Naive thymus-derived CD4-positive, alpha-beta T cell (primary cell): Measurements from ENCODE around the gene RERE. TPM values are rescaled to one million over a fixed set of nuclear protein-coding genes. Genes with fewer than 3 reads are reported as not detected.

Experiments
- ATAC-seq: fragments of 150-1000 bp; cut with Tn5 transposase; 2 replicates; pipeline ENCODE4 v1.10.0; 2021; ENCODE audit warnings: mild to moderate bottlenecking, moderate library complexity
- CTCF ChIA-PET: fragments of 350-600 bp; sonication (Branson Sonifier 250); formaldehyde crosslinking; loops from one replicate; lab custom pipeline; 2021; ENCODE audit warnings: antibody characterized with exemption; lab: Charles Lee
- POLR2A ChIA-PET: fragments of 350-600 bp; sonication (Branson Sonifier 250); formaldehyde crosslinking; loops from one replicate; lab custom pipeline; 2021; ENCODE audit warnings: antibody characterized with exemption, inconsistent platforms; lab: Charles Lee
- DNase-seq, 9 donors: peaks; one replicate each; pipeline versions ENCODE4 v3.0.0 to v3.0.0-alpha.2; 2020 to 2022; ENCODE audit warnings: mixed read lengths in 1 of 9
- H3K27ac ChIP-seq: one replicate; pipeline ENCODE4 v1.7.0; 2013; ENCODE audit warnings: mild to moderate bottlenecking, low read depth, low read length, moderate library complexity
- H3K27me3 ChIP-seq, 2 donors: one replicate each; pipeline ENCODE4 v1.7.0; 2013; ENCODE audit warnings: low read length in 2 of 2, mild to moderate bottlenecking in 2 of 2, moderate library complexity in 2 of 2; ENCODE audit not compliant: control insufficient read depth in 2 of 2, insufficient read depth in 2 of 2
- H3K36me3 ChIP-seq, 3 experiments: 1 replicate in 2 of 3; 2 replicates in 1 of 3; pipeline ENCODE4 v1.7.0; 2013; ENCODE audit warnings: low read length in 3 of 3, mild to moderate bottlenecking in 3 of 3, moderate library complexity in 1 of 3; ENCODE audit not compliant: insufficient read depth in 3 of 3, control insufficient read depth in 2 of 3
- H3K4me1 ChIP-seq, 2 donors: one replicate each; pipeline ENCODE4 v1.7.0; 2013; ENCODE audit warnings: low read length in 2 of 2, mild to moderate bottlenecking in 2 of 2, moderate library complexity in 1 of 2; ENCODE audit not compliant: control insufficient read depth in 2 of 2, insufficient read depth in 2 of 2
- H3K4me3 ChIP-seq: 2 replicates; pipeline ENCODE4 v1.7.0; 2013; ENCODE audit warnings: mild to moderate bottlenecking, low read length
- H3K9me3 ChIP-seq, 3 experiments: 1 replicate in 2 of 3; 2 replicates in 1 of 3; pipeline ENCODE4 v1.7.0; 2013; ENCODE audit warnings: low read length in 3 of 3; ENCODE audit not compliant: control insufficient read depth in 2 of 3
- H3K27ac Mint-ChIP-seq, 9 donors: one replicate each; pipeline ENCODE4 v1.8.0; 2020 to 2022; ENCODE audit warnings: mixed read lengths in 9 of 9, mild to moderate bottlenecking in 8 of 9, moderate library complexity in 5 of 9, inconsistent platforms in 2 of 9
- H3K27me3 Mint-ChIP-seq, 5 donors: one replicate each; pipeline ENCODE4 v1.8.0; 2021 to 2022; ENCODE audit warnings: mixed read lengths in 5 of 5, mild to moderate bottlenecking in 1 of 5
- H3K36me3 Mint-ChIP-seq, 5 donors: one replicate each; pipeline ENCODE4 v1.8.0; 2020 to 2022; ENCODE audit warnings: mixed read lengths in 5 of 5, mild to moderate bottlenecking in 3 of 5, inconsistent platforms in 1 of 5
- H3K4me1 Mint-ChIP-seq, 7 donors: one replicate each; pipeline ENCODE4 v1.8.0; 2020 to 2022; ENCODE audit warnings: mixed read lengths in 7 of 7, mild to moderate bottlenecking in 3 of 7, inconsistent platforms in 1 of 7
- H3K4me3 Mint-ChIP-seq, 10 donors: one replicate each; pipeline ENCODE4 v1.8.0; 2020 to 2022; ENCODE audit warnings: mild to moderate bottlenecking in 10 of 10, mixed read lengths in 10 of 10, moderate library complexity in 6 of 10, inconsistent platforms in 2 of 10
- H3K9me3 Mint-ChIP-seq, 11 donors: one replicate each; pipeline ENCODE4 v1.8.0; 2020 to 2022; ENCODE audit warnings: mixed read lengths in 11 of 11, mild to moderate bottlenecking in 4 of 11, inconsistent platforms in 1 of 11, moderate library complexity in 1 of 11
- intact Hi-C, 2 donors: fragments of 100-400 bp; cut with micrococcal nuclease; formaldehyde crosslinking; loops; one replicate each; pipeline ENCODE4 v1.15.1; 2023
- polyA plus RNA-seq, 2 donors: library from polyadenylated mRNA; unstranded; fragments of 300-500 nt; fragmentation: Illumina TruSeq; gene quantifications; one replicate each; pipeline ENCODE4 v1.2.3, GENCODE V29; 2021
- total RNA-seq, 6 experiments: library from RNA in 5 of 6; stranded (reverse) in 5 of 6; gene quantifications; 1 replicate in 5 of 6; 2 replicates in 1 of 6; pipeline ENCODE4 v1.2.3 and lab custom pipeline; 2021 to 2026

RERE gene
- total and polyA plus RNA-seq, 7 experiments from 2014 or later = 7.3 to 114 (median 106) TPM

DNA sequence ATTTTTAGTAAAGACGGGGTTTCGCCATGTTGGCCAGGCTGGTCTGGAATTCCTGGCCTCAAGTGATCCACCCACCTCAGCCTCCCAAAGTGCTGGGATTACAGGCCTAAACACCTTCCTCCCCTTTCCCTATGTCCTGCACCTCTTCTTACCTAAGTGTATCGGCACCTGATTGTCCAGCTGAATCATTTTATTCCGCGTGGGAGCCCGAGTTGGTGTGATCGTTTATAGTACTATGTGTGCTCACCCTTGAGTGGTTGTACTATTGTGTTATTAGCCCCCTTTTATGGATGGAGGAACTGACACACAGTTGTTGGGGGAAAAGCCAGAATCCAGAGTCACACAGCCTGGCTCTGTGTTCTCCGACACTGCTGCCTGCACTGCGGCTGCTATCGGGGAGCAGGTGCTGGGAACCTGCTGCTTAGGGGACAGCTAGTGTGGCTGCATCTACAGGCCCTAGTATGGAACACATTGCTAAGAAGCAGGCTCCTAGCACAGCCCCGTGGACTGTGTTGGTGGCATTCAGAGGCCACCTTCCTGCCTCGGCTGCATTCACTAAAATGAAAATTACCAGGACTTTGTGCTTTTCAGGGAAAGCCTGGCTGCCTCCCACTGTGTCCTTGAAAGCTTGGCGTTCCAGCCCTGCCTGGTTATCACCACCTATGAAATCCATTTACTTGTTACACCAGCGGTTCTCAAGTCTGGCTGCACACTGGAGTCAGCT is 39.4 kb upstream of the RERE start:
- Mint-ChIP-seq H3K36me3 (peaks cover 8 to 37% (median 23%) of the 10 kb centered on the region in 5 donors), H3K9me3 (no peaks in the 10 kb centered on the region), H3K27me3 (no peaks in the 10 kb centered on the region), H3K4me3 (no peak overlapping the region), H3K27ac (peak overlapping the region in 1 of 9 donors; percentile 38), H3K4me1 (peaks cover 0 to 31% (median 10%) of the 10 kb centered on the region in 7 donors)
- Histone ChIP-seq H3K4me1 (no peaks in the 10 kb centered on the region), H3K9me3 (no peaks in the 10 kb centered on the region), H3K27ac (no peak overlapping the region), H3K4me3 (no peak overlapping the region), H3K27me3 (no peaks in the 10 kb centered on the region), H3K36me3 (peaks cover 1 to 47% (median 3%) of the 10 kb centered on the region in 3 experiments)
- no peak for ATAC-seq
- ChIA-PET CTCF (interaction anchor here (0.5 to 4.0 kb wide), 5 partner anchors 8 to 148 kb away, joined by 3 to 27 read pairs (median 6); no protein-coding TSS in a partner anchor), POLR2A (no interaction called here)
- intact Hi-C loops = loop anchor here (5.0 to 10.0 kb wide), 2 partner anchors 130 to 832 kb away; partner anchors contain the start of gene ERRFI1 (in 1 of the 2)
- no peak for DNase-seq

DNA sequence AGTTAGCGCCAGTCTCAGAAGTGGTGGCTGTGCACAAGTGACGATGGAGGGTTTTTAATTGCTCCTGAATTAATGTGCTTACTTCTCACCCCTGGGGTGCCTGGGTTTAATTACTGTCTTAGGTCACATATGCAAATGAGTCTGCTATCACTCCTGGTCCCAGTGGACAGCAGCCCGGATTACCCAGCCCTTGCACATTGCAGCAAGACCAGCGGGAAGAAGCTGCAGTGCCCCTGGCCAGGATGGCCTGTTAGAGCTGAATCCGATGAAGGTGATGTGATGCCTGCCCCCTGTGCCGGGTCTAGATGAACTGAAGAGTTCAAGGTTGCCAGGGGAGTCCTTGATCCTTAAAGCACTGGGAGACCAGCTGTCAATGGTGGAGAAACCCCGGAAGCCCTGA is 36.8 kb upstream of the RERE start:
- CTCF ChIA-PET = interaction anchor here (1.0 kb wide), 1 partner anchor 132 kb away, joined by 3 read pairs; no protein-coding TSS in a partner anchor
- ATAC-seq (no peak), DNase-seq (no peak)
- POLR2A ChIA-PET = no interaction called here
- peak overlapping the region in 1 of 9 donors; percentile 36 for H3K27ac Mint-ChIP-seq
- H3K4me3 Mint-ChIP-seq = no peak overlapping the region
- no peaks in the 10 kb centered on the region for H3K4me1 ChIP-seq
- no peaks in the 10 kb centered on the region for H3K9me3 Mint-ChIP-seq
- H3K36me3 Mint-ChIP-seq = peaks cover 0 to 19% (median 11%) of the 10 kb centered on the region in 5 donors
- no peaks in the 10 kb centered on the region for H3K27me3 ChIP-seq
- no peak overlapping the region for H3K27ac ChIP-seq
- peaks cover 0 to 19% (median 2%) of the 10 kb centered on the region in 7 donors for H3K4me1 Mint-ChIP-seq
- no peaks in the 10 kb centered on the region for H3K27me3 Mint-ChIP-seq
- H3K9me3 ChIP-seq = no peaks in the 10 kb centered on the region
- H3K36me3 ChIP-seq = peaks cover 0 to 27% (median 0%) of the 10 kb centered on the region in 3 experiments
- no peak overlapping the region for H3K4me3 ChIP-seq
- intact Hi-C loops = loop anchor here in 1 of 2 donors (10.0 kb wide), 1 partner anchor 829 kb away; the partner anchor contains the start of gene ERRFI1

DNA sequence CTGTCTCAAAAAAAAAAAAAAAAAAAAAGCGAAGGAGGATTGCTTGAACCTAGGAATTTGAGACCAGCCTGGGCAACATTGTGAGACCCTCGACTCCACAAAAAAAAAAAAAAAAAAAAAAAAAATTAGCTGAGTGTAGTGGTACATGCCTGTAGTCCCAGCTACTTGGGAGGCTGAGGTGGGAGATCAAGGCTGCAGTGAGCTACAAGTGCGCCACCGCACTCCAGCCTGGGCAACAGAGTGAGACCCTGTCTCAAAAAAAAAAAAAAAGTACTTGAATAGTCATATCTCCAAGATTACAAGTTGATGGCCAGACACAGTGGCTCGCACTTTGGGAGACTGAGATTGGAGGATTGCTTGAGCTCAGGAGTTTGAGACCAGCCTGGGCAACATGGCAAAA is 33.6 kb upstream of the RERE start:
- POLR2A ChIA-PET = no interaction called here
- Histone ChIP-seq H3K27me3 (no peaks in the 10 kb centered on the region), H3K27ac (no peak overlapping the region), H3K9me3 (no peaks in the 10 kb centered on the region), H3K4me3 (no peak overlapping the region), H3K4me1 (peaks cover 0 to 3% of the 10 kb centered on the region in 2 donors), H3K36me3 (no peaks in the 10 kb centered on the region)
- Mint-ChIP-seq H3K27ac (no peak overlapping the region), H3K27me3 (no peaks in the 10 kb centered on the region), H3K36me3 (peaks cover 0 to 5% (median 0%) of the 10 kb centered on the region in 5 donors), H3K4me3 (no peak overlapping the region), H3K9me3 (no peaks in the 10 kb centered on the region), H3K4me1 (peaks cover 0 to 14% (median 5%) of the 10 kb centered on the region in 7 donors)
- ATAC-seq (no peak), DNase-seq (no peak)
- CTCF ChIA-PET = interaction anchor here (0.5 to 1.0 kb wide), 3 partner anchors 14 to 374 kb away, joined by 6 read pairs; no protein-coding TSS in a partner anchor
- intact Hi-C loops = loop anchor here in 1 of 2 donors (10.0 kb wide), 1 partner anchor 826 kb away; the partner anchor contains the start of gene ERRFI1

DNA sequence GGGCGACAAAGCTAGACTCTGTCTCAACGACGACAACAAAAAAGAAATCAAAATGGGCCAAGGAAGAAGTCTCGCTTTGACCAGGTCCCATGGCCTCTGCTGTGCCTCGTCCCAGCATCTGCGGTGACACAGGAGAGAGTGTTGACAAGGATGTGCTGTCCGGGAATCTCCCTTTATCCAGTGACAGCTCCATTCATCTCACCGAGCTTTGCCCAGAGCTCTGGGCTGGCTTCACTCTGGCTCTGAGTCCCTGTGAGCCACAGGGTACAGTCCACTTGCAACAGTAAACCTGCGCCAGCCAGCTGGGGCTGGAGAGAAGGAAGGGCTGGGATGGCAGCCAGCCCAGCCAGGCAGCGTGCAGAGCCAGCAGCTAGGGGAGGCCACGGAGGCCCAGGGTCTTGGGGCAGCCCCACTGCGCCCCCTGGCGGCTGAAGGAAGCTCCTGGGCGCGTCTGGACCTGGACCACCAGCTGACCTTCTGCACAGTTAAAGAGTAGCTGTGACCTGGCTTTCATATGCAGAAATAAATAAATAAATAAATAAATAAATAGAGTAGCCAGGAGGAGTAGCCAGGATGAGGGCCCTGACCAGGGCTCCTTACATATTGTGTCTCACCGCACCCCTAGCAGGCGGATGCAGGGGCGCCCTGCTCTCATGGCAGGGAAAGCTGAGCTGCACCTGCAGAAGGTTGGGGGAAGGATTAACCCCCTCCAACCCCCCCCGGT is 31.4 kb upstream of the RERE start:
- Histone ChIP-seq H3K4me1 (peaks cover 0 to 3% of the 10 kb centered on the region in 2 donors), H3K27me3 (no peaks in the 10 kb centered on the region), H3K27ac (no peak overlapping the region), H3K4me3 (no peak overlapping the region), H3K36me3 (no peaks in the 10 kb centered on the region), H3K9me3 (no peaks in the 10 kb centered on the region)
- ATAC-seq = peak; percentile 93
- Mint-ChIP-seq H3K27me3 (peaks cover 0 to 2% (median 0%) of the 10 kb centered on the region in 5 donors), H3K9me3 (no peaks in the 10 kb centered on the region), H3K27ac (no peak overlapping the region), H3K4me1 (peaks cover 0 to 14% (median 5%) of the 10 kb centered on the region in 7 donors), H3K4me3 (no peak overlapping the region), H3K36me3 (no peaks in the 10 kb centered on the region)
- intact Hi-C loops = loop anchor here (1.0 to 5.0 kb wide), 5 partner anchors 57 to 384 kb away; no protein-coding TSS in a partner anchor
- CTCF ChIA-PET = interaction anchor here (0.5 to 3.2 kb wide), 32 partner anchors 10 to 478 kb away, joined by 3 to 35 read pairs (median 4); partner anchors contain the start of gene RERE
- DNase-seq = peak; percentile 37 to 81 (median 69)
- POLR2A ChIA-PET = interaction anchor here (1.1 kb wide), 1 partner anchor 288 kb away, joined by 4 read pairs; no protein-coding TSS in a partner anchor

DNA sequence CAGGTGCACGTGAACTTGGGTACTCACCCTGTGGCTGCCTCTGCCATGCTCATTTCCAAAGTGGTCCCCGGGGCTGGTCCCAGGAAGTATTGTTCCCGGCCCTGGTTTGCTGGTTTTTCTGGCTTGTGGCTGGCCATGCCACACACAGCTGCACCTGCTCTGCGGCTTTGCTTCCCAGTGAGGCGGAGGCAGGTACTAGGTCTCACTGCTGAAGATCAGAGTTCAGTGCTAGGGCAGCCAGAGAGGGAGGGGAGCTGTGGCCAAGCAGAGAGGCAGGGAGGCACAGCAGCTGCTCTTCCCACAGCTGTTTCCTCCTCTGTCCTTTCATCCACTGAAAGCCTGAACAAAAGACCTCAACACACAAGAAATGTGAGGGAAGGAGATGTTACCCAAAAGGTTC is 30.6 kb upstream of the RERE start:
- peaks cover 0 to 1% (median 0%) of the 10 kb centered on the region in 11 donors for H3K9me3 Mint-ChIP-seq
- H3K27me3 ChIP-seq = no peaks in the 10 kb centered on the region
- no peak overlapping the region for H3K27ac ChIP-seq
- H3K4me3 Mint-ChIP-seq = peak overlapping the region in 1 of 10 donors; percentile 12
- ATAC-seq (no peak), DNase-seq (no peak)
- intact Hi-C loops = loop anchor here (2.0 to 5.0 kb wide), 3 partner anchors 56 to 121 kb away; no protein-coding TSS in a partner anchor
- H3K4me3 ChIP-seq = no peak overlapping the region
- ChIA-PET CTCF (interaction anchor here (0.6 to 3.2 kb wide), 19 partner anchors 9 to 439 kb away, joined by 3 to 35 read pairs (median 6); partner anchors contain the start of gene RERE), POLR2A (interaction anchor here (1.1 kb wide), 1 partner anchor 288 kb away, joined by 4 read pairs; no protein-coding TSS in a partner anchor)
- H3K27me3 Mint-ChIP-seq = peaks cover 0 to 2% (median 0%) of the 10 kb centered on the region in 5 donors
- H3K9me3 ChIP-seq = no peaks in the 10 kb centered on the region
- H3K36me3 Mint-ChIP-seq = no peaks in the 10 kb centered on the region
- peaks cover 0 to 14% (median 5%) of the 10 kb centered on the region in 7 donors for H3K4me1 Mint-ChIP-seq
- peaks cover 0 to 3% of the 10 kb centered on the region in 2 donors for H3K4me1 ChIP-seq
- no peak overlapping the region for H3K27ac Mint-ChIP-seq
- H3K36me3 ChIP-seq = no peaks in the 10 kb centered on the region

DNA sequence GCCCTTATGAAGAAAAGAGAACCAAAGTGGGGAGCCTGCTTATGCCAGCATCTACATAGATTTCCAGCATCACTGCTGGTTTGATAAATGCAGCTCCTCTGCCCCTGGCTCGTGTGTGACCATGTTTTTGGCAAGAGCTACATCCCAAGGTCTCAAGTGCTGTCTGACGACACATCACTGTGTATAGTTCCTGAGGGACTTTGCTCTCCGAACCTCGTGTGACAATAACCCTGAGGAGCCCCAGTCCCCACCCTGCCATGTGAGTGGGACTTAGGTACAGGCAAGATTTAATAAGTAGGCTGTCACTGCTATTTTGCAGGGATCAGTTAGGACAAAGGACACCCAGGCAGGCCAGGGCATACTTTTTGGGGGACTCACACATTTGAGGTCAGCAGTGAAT is 28.8 kb upstream of the RERE start:
- H3K27ac ChIP-seq = no peak overlapping the region
- POLR2A ChIA-PET = no interaction called here

More for the DNA sequence above, 28.8 kb upstream of the RERE start:
- Mint-ChIP-seq H3K4me3 (no peak overlapping the region), H3K4me1 (peaks cover 0 to 11% (median 5%) of the 10 kb centered on the region in 7 donors), H3K27me3 (peaks cover 0 to 2% (median 0%) of the 10 kb centered on the region in 5 donors), H3K9me3 (peaks cover 0 to 1% (median 0%) of the 10 kb centered on the region in 11 donors), H3K36me3 (no peaks in the 10 kb centered on the region), H3K27ac (peak overlapping the region in 1 of 9 donors; percentile 4)
- CTCF ChIA-PET = interaction anchor here (2.0 kb wide), 1 partner anchor 284 kb away, joined by 7 read pairs; no protein-coding TSS in a partner anchor
- Histone ChIP-seq H3K27me3 (no peaks in the 10 kb centered on the region), H3K4me1 (peaks cover 0 to 3% of the 10 kb centered on the region in 2 donors), H3K4me3 (no peak overlapping the region), H3K9me3 (no peaks in the 10 kb centered on the region), H3K36me3 (no peaks in the 10 kb centered on the region)
- no peak for ATAC-seq
- DNase-seq = no peak
- intact Hi-C loops = loop anchor here in 1 of 2 donors (5.0 kb wide), 2 partner anchors 54 to 119 kb away; no protein-coding TSS in a partner anchor
